Right lobe of liver (tissue), 4 donors: ENCODE measurements around the gene TMEM139.

Experiments used
- POLR2A ChIP-seq: fragments of 450-650 bp; IDR thresholded peaks from one replicate; pipeline ENCODE4 v1.6.1; 2017; ENCODE audit warnings: antibody characterized with exemption, mild to moderate bottlenecking
- TF ChIP-seq, protein P1 (sequence below), 4 donors: fragments of 200-600 bp in 3 of 4; fragments of 450-650 bp in 1 of 4; IDR thresholded peaks; one replicate each; pipeline versions ENCODE4 v1.5.1 to v1.8.0; 2016 to 2022; ENCODE audit warnings: antibody characterized with exemption in 4 of 4, mild to moderate bottlenecking in 2 of 4
- donor health status: DM: no; HTN: no; CAD: no.
- donor health status: DM: no; HTN: no; CAD: no.
- donor health status: DM: no; HTN: yes; CAD: no.

DNA sequence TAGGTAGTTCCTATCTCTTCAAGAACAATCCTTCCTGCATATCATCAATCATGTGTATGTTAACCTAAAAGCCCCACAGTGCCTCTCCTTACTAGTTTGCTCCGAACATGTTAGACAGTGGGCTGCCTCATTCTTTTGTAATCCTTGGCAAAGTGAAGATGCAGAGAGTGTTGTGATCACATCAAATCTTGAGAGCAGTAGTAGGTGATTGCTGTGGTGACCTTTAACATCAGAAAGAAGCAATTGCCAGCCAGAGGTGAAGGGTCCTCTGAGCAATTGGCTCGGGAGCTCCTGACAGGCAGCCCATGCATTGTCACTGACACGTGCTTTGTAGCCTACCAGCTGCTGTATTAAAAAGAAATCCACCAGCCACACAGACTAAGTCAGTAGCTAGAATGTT is 41.1 kb upstream of the TMEM139 start:
- TF ChIP-seq, protein P1, sequence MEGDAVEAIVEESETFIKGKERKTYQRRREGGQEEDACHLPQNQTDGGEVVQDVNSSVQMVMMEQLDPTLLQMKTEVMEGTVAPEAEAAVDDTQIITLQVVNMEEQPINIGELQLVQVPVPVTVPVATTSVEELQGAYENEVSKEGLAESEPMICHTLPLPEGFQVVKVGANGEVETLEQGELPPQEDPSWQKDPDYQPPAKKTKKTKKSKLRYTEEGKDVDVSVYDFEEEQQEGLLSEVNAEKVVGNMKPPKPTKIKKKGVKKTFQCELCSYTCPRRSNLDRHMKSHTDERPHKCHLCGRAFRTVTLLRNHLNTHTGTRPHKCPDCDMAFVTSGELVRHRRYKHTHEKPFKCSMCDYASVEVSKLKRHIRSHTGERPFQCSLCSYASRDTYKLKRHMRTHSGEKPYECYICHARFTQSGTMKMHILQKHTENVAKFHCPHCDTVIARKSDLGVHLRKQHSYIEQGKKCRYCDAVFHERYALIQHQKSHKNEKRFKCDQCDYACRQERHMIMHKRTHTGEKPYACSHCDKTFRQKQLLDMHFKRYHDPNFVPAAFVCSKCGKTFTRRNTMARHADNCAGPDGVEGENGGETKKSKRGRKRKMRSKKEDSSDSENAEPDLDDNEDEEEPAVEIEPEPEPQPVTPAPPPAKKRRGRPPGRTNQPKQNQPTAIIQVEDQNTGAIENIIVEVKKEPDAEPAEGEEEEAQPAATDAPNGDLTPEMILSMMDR (IDR thresholded peaks at IDR 0.05) = no peak
- TF ChIP-seq POLR2A = no peak
